ENCODE measurements around the gene ZEB2.

ZEB2 gene

GRCh38 chr2:144509879-144510221 lies 10.1 kb downstream of the ZEB2 start:
- Histone ChIP-seq H3F3A (ENCODE audit: insufficient read depth, low read length) (0 out of 2 replicates have a peak, but pooled peaks cover 3% of the 10 kb centered on the region), H3K9ac (ENCODE audit: low read length) (peak overlapping the region; percentile 25; the same call in 1 of the 2 replicates), H3K79me2 (ENCODE audit: insufficient read depth, low read length) (peaks cover 11% of the 10 kb centered on the region), H3K4me3 (ENCODE audit: low read depth, low read length, poor library complexity, severe bottlenecking) (peak overlapping the region; percentile 44), H3K27ac (ENCODE audit: low read depth, low read length, poor library complexity, severe bottlenecking) (peak overlapping the region; percentile 74), H3K4me1 (ENCODE audit: insufficient read depth, low read length, severe bottlenecking) (peaks cover 100% of the 10 kb centered on the region), H2AFZ (ENCODE audit: low read length) (no peak overlapping the region), H3K9me3 (ENCODE audit: low read length) (no peaks in the 10 kb centered on the region), H3K27me3 (ENCODE audit: insufficient read depth, low read length) (no peaks in the 10 kb centered on the region), H3K9me2 (ENCODE audit: low read depth, low read length) (no peaks in the 10 kb centered on the region), H4K20me1 (ENCODE audit: insufficient read depth, low read length) (no peaks in the 10 kb centered on the region), H3K36me3 (ENCODE audit: insufficient read depth, low read length) (peaks cover 21% of the 10 kb centered on the region), H3K4me2 (ENCODE audit: low read length) (peak overlapping the region; percentile 72)
- TF ChIP-seq CTCF (IDR thresholded peaks at IDR 0.05; ENCODE audit: low read length) (no peak), EZH2 (IDR thresholded peaks at IDR 0.05; ENCODE audit: borderline replicate concordance, low read length) (no peak)

- Histone ChIP-seq H4K20me1 (ENCODE audit: insufficient read depth, low read length) (no peaks in the 10 kb centered on the region), H3K27ac (ENCODE audit: low read depth, low read length, poor library complexity, severe bottlenecking) (peak overlapping the region; percentile 74), H3K4me2 (ENCODE audit: low read length) (peak overlapping the region; percentile 72), H2AFZ (ENCODE audit: low read length) (no peak overlapping the region), H3K9me3 (ENCODE audit: low read length) (no peaks in the 10 kb centered on the region), H3K9me2 (ENCODE audit: low read depth, low read length) (no peaks in the 10 kb centered on the region), H3K9ac (ENCODE audit: low read length) (peak overlapping the region; percentile 25), H3K27me3 (ENCODE audit: insufficient read depth, low read length) (no peaks in the 10 kb centered on the region), H3K36me3 (ENCODE audit: insufficient read depth, low read length) (peaks cover 15% of the 10 kb centered on the region), H3K4me1 (ENCODE audit: insufficient read depth, low read length, severe bottlenecking) (peaks cover 100% of the 10 kb centered on the region), H3K79me2 (ENCODE audit: insufficient read depth, low read length) (peaks cover 17% of the 10 kb centered on the region), H3F3A (ENCODE audit: insufficient read depth, low read length) (0 out of 2 replicates have a peak, but pooled peaks cover 3% of the 10 kb centered on the region), H3K4me3 (ENCODE audit: low read depth, low read length, poor library complexity, severe bottlenecking) (peak overlapping the region; percentile 44)
- TF ChIP-seq CTCF (IDR thresholded peaks at IDR 0.05; ENCODE audit: low read length) (no peak), EZH2 (IDR thresholded peaks at IDR 0.05; ENCODE audit: borderline replicate concordance, low read length) (no peak)
These were observed 10.7 kb downstream of the ZEB2 start for GRCh38 chr2:144509001-144509878.

- H3K9me2 ChIP-seq (ENCODE audit: low read depth, low read length), result no peaks in the 10 kb centered on the region
- peak overlapping the region; percentile 45 for H3K9ac ChIP-seq (ENCODE audit: low read length)
- peaks cover 100% of the 10 kb centered on the region for H3K4me1 ChIP-seq (ENCODE audit: insufficient read depth, low read length, severe bottlenecking)
- TF ChIP-seq EZH2 (IDR thresholded peaks at IDR 0.05; ENCODE audit: borderline replicate concordance, low read length) (no peak), CTCF (IDR thresholded peaks at IDR 0.05; ENCODE audit: low read length) (no peak)
- no peaks in the 10 kb centered on the region for H3K9me3 ChIP-seq (ENCODE audit: low read length)
- H3K79me2 ChIP-seq (ENCODE audit: insufficient read depth, low read length), result peaks cover 22% of the 10 kb centered on the region
- no peaks in the 10 kb centered on the region for H4K20me1 ChIP-seq (ENCODE audit: insufficient read depth, low read length)
- peaks cover 5% of the 10 kb centered on the region for H3K36me3 ChIP-seq (ENCODE audit: insufficient read depth, low read length)
- H3F3A ChIP-seq (ENCODE audit: insufficient read depth, low read length), result 0 out of 2 replicates have a peak, but pooled peaks cover 3% of the 10 kb centered on the region
- H3K27ac ChIP-seq (ENCODE audit: low read depth, low read length, poor library complexity, severe bottlenecking), result peak overlapping the region; percentile 74
- H3K4me3 ChIP-seq (ENCODE audit: low read depth, low read length, poor library complexity, severe bottlenecking), result peak overlapping the region; percentile 37
- H2AFZ ChIP-seq (ENCODE audit: low read length), result no peak overlapping the region
- H3K27me3 ChIP-seq (ENCODE audit: insufficient read depth, low read length), result no peaks in the 10 kb centered on the region
- H3K4me2 ChIP-seq (ENCODE audit: low read length), result peak overlapping the region; percentile 72
These were observed 11.6 kb downstream of the ZEB2 start for GRCh38 chr2:144508172-144508851.
